ENCODE data around the gene ZC3H7B.

ZC3H7B gene

DNA sequence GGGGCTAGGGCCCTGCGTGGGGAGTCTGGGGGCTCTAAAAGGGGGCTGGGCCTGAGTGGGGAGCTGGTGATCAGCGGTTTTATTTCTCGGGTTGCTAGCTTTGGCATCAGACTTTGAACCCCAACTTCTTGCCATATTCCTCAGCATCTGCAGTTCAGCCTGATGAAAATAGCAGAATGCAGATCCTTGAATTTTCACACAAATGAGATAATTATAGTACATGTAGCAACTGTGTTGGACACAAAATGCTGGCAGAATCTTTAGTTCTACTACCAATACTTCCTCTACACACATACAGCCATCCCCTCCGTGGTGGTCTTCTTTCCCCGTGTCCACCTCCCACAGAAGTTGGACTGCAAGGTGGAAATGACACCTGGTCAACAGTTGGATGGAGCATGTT is 1.5 kb downstream of the ZC3H7B start:
- no peak for TF ChIP-seq FOXM1 (IDR thresholded peaks at IDR 0.05; ENCODE audit: borderline replicate concordance, low read depth)

DNA sequence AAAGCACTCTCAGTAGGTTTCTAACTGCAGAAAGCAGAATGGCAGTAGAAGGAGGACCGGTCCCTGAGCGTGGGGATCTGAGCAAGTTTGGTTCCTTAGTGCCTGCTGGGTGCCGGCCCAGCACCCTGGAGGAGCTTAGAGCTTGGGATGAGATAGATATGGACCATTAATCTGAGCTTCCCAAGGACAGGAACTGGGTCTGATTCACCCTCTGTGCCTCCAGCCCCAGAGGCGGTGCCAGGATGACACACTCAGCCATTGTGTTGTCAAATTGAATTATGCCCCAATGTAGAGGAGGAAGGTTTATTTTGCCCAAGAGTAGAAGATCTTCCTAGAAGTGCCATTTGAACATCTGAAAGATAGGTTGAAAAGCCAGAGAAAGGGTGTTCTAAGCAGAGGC is 4.3 kb downstream of the ZC3H7B start:
- TF ChIP-seq NFIC (IDR thresholded peaks at IDR 0.05) (no peak), ZBTB7A (IDR thresholded peaks at IDR 0.05; ENCODE audit: low read depth) (no peak), RAD21 (IDR thresholded peaks at IDR 0.05; ENCODE audit: low read depth) (no peak), YY1 (IDR thresholded peaks at IDR 0.05; ENCODE audit: low read depth) (no peak)
- TF ChIP-seq, protein P1, sequence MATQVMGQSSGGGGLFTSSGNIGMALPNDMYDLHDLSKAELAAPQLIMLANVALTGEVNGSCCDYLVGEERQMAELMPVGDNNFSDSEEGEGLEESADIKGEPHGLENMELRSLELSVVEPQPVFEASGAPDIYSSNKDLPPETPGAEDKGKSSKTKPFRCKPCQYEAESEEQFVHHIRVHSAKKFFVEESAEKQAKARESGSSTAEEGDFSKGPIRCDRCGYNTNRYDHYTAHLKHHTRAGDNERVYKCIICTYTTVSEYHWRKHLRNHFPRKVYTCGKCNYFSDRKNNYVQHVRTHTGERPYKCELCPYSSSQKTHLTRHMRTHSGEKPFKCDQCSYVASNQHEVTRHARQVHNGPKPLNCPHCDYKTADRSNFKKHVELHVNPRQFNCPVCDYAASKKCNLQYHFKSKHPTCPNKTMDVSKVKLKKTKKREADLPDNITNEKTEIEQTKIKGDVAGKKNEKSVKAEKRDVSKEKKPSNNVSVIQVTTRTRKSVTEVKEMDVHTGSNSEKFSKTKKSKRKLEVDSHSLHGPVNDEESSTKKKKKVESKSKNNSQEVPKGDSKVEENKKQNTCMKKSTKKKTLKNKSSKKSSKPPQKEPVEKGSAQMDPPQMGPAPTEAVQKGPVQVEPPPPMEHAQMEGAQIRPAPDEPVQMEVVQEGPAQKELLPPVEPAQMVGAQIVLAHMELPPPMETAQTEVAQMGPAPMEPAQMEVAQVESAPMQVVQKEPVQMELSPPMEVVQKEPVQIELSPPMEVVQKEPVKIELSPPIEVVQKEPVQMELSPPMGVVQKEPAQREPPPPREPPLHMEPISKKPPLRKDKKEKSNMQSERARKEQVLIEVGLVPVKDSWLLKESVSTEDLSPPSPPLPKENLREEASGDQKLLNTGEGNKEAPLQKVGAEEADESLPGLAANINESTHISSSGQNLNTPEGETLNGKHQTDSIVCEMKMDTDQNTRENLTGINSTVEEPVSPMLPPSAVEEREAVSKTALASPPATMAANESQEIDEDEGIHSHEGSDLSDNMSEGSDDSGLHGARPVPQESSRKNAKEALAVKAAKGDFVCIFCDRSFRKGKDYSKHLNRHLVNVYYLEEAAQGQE (IDR thresholded peaks at IDR 0.05; ENCODE audit: low read depth): no peak

DNA sequence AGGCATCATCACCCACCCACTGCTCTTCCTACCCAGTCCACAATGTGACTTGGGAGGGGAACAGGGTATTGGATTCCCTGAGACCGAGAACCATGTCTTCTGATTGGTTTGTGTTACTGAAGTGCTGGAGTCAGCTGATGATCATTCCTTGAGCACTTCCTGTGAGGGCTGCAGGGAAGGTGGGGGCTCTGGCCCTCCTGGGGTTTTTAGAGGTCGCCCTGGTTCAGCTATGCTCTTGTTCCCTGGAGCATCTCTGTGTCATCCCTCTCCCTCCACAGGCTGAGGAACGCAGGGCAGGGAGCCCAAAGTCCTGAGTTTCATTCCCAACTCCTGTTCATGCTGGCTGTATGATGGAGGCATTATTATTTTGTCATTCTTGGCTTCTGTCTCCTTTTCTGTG is 6.7 kb downstream of the ZC3H7B start:
- TF ChIP-seq TCF12 (IDR thresholded peaks at IDR 0.05; ENCODE audit: low read depth) (no peak), YY1 (IDR thresholded peaks at IDR 0.05; ENCODE audit: low read depth) (no peak), TAF1 (IDR thresholded peaks at IDR 0.05; ENCODE audit: low read depth) (no peak), TEAD4 (IDR thresholded peaks at IDR 0.05) (no peak), EP300 (IDR thresholded peaks at IDR 0.05; ENCODE audit: borderline replicate concordance) (no peak), EGR1 (IDR thresholded peaks at IDR 0.05) (no peak), CREB1 (IDR thresholded peaks at IDR 0.05; ENCODE audit: low read depth) (no peak), NFIC (IDR thresholded peaks at IDR 0.05) (no peak)
- TF ChIP-seq, protein P2, sequence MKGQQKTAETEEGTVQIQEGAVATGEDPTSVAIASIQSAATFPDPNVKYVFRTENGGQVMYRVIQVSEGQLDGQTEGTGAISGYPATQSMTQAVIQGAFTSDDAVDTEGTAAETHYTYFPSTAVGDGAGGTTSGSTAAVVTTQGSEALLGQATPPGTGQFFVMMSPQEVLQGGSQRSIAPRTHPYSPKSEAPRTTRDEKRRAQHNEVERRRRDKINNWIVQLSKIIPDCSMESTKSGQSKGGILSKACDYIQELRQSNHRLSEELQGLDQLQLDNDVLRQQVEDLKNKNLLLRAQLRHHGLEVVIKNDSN (IDR thresholded peaks at IDR 0.05): no peak
- TF ChIP-seq, protein P3, sequence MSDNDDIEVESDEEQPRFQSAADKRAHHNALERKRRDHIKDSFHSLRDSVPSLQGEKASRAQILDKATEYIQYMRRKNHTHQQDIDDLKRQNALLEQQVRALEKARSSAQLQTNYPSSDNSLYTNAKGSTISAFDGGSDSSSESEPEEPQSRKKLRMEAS (IDR thresholded peaks at IDR 0.05): no peak

DNA sequence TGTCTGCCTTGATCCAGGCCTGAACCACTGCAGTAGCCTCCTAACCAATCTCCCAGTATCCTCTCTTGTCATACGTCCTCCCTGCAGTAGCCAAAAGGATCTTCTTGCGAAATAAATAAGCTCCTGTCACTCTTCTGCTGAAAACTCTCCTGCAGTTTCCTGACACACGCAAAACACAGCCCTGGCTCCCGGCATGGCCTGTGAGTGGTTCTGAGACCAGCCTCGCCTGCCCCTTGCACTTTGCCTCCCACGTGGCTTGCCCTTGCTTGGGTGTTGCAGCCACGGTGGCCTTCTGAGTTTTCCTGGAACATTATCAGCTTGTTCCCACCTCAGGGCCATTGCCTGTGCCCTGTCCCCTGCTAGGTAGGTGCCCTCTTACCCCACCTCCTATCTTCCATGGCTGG is 7.2 kb downstream of the ZC3H7B start:
- TF ChIP-seq, protein P1 (IDR thresholded peaks at IDR 0.05; ENCODE audit: low read depth): no peak
- TF ChIP-seq ZBTB7A (IDR thresholded peaks at IDR 0.05; ENCODE audit: low read depth): no peak
- TF ChIP-seq TAF1 (IDR thresholded peaks at IDR 0.05; ENCODE audit: low read depth): no peak
- TF ChIP-seq TCF12 (IDR thresholded peaks at IDR 0.05; ENCODE audit: low read depth): no peak
- no peak for TF ChIP-seq CREB1 (IDR thresholded peaks at IDR 0.05; ENCODE audit: low read depth)
- TF ChIP-seq RAD21 (IDR thresholded peaks at IDR 0.05; ENCODE audit: low read depth): no peak
- no peak for TF ChIP-seq NFIC (IDR thresholded peaks at IDR 0.05)
- TF ChIP-seq EP300 (IDR thresholded peaks at IDR 0.05; ENCODE audit: borderline replicate concordance): no peak
- no peak for TF ChIP-seq EGR1 (IDR thresholded peaks at IDR 0.05)
- TF ChIP-seq TEAD4 (IDR thresholded peaks at IDR 0.05): no peak
- no peak for TF ChIP-seq YY1 (IDR thresholded peaks at IDR 0.05; ENCODE audit: low read depth)
- TF ChIP-seq, protein P3 (IDR thresholded peaks at IDR 0.05): no peak
- TF ChIP-seq, protein P2 (IDR thresholded peaks at IDR 0.05): no peak
- TF ChIP-seq CEBPB (IDR thresholded peaks at IDR 0.05): no peak
- no peak for TF ChIP-seq FOXM1 (IDR thresholded peaks at IDR 0.05; ENCODE audit: borderline replicate concordance, low read depth)

DNA sequence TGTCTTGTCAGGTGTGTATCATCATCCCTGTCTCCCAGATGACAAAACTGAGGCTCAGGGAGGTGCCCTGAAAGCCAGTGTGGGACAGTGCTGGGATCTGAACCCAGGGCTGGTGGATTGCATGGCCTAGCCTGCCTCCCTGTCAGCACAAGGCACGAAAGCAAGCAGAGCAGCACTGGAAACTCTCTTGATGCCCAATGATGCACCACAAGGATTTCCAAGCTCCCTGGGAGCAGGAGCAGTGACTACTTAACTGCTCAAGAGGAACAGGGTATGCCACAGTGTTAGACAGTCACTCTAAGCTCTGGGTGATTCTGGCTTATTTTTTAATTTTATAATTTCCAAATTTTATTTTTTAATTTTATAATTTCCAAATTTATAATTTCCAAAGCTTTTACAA is 9.0 kb downstream of the ZC3H7B start:
- TF ChIP-seq TCF12 (IDR thresholded peaks at IDR 0.05; ENCODE audit: low read depth): no peak
- TF ChIP-seq YY1 (IDR thresholded peaks at IDR 0.05; ENCODE audit: low read depth): no peak
- no peak for TF ChIP-seq CEBPB (IDR thresholded peaks at IDR 0.05)

DNA sequence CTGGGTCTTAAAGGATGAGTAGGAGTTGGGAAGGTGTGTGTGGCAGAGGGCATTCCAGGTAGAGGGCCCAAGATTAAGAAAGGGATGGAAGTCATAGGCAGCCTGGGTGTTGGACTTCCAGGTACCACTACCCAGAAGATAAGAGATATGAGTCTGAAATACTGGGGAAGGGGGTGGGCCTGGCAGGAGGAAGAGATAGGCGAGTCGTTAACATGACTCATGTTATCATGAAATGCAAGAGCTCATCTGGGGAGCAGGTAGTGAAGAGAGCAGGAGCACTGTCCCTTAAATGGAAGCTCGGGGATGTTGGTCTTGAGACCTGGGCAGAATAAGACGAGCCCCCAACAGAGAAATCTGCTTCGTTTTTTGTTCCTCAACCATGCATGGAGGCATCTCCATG is 10.2 kb downstream of the ZC3H7B start:
- TF ChIP-seq CREB1 (IDR thresholded peaks at IDR 0.05; ENCODE audit: low read depth) (no peak), TCF12 (IDR thresholded peaks at IDR 0.05; ENCODE audit: low read depth) (no peak), EGR1 (IDR thresholded peaks at IDR 0.05) (no peak), RAD21 (IDR thresholded peaks at IDR 0.05; ENCODE audit: low read depth) (no peak), ZBTB7A (IDR thresholded peaks at IDR 0.05; ENCODE audit: low read depth) (no peak), TAF1 (IDR thresholded peaks at IDR 0.05; ENCODE audit: low read depth) (no peak), YY1 (IDR thresholded peaks at IDR 0.05; ENCODE audit: low read depth) (no peak), CEBPB (IDR thresholded peaks at IDR 0.05) (no peak), TEAD4 (IDR thresholded peaks at IDR 0.05) (no peak), EP300 (IDR thresholded peaks at IDR 0.05; ENCODE audit: borderline replicate concordance) (no peak), FOXM1 (IDR thresholded peaks at IDR 0.05; ENCODE audit: borderline replicate concordance, low read depth) (no peak), NFIC (IDR thresholded peaks at IDR 0.05) (no peak)
- TF ChIP-seq, protein P2 (IDR thresholded peaks at IDR 0.05): no peak
- TF ChIP-seq, protein P3 (IDR thresholded peaks at IDR 0.05): no peak
- TF ChIP-seq, protein P1 (IDR thresholded peaks at IDR 0.05; ENCODE audit: low read depth): no peak
